Lung (tissue), 12 donors: Measurements from ENCODE around the gene ADCY5. TPM values are rescaled to one million over a fixed set of nuclear protein-coding genes. Genes with fewer than 3 reads are reported as not detected.

Source experiments
- ATAC-seq: fragments of 200-7000 bp; cut with Tn5 transposase; one replicate; pipeline ENCODE4 v1.9.1; 2020; ENCODE audit warnings: moderate number of reproducible peaks; ENCODE audit not compliant: insufficient read depth, low FRiP score
- DNase-seq, 3 donors: peaks; one replicate each; pipeline ENCODE4 v3.0.0-alpha.2; 2013 to 2017
- H3K27ac ChIP-seq, 2 donors: one replicate each; pipeline ENCODE4 v1.5.1; 2013; ENCODE audit warnings: mild to moderate bottlenecking in 2 of 2, moderate library complexity in 2 of 2, control low read depth in 1 of 2, inconsistent platforms in 1 of 2, low read depth in 1 of 2, low read length in 1 of 2
- H3K27me3 ChIP-seq, 3 donors: one replicate each; pipeline ENCODE4 v1.5.1; 2013; ENCODE audit warnings: low read length in 2 of 3; ENCODE audit not compliant: control insufficient read depth in 3 of 3, insufficient read depth in 3 of 3
- H3K36me3 ChIP-seq, 4 donors: one replicate each; pipeline ENCODE4 v1.5.1; 2013; ENCODE audit warnings: low read length in 4 of 4, mild to moderate bottlenecking in 1 of 4, moderate library complexity in 1 of 4; ENCODE audit not compliant: control insufficient read depth in 4 of 4, insufficient read depth in 4 of 4
- H3K4me1 ChIP-seq, 5 donors: one replicate each; pipeline ENCODE4 v1.5.1; 2013; ENCODE audit warnings: low read length in 5 of 5, mild to moderate bottlenecking in 2 of 5, moderate library complexity in 1 of 5; ENCODE audit not compliant: control insufficient read depth in 5 of 5, insufficient read depth in 5 of 5
- H3K4me3 ChIP-seq: one replicate; pipeline ENCODE4 v1.5.1; 2013; ENCODE audit warnings: mild to moderate bottlenecking, control low read depth, moderate library complexity
- H3K9ac ChIP-seq, 2 donors: one replicate each; pipeline ENCODE4 v1.5.1; 2013; ENCODE audit warnings: low read length in 2 of 2, control low read depth in 1 of 2; ENCODE audit not compliant: insufficient read depth in 1 of 2
- H3K9me3 ChIP-seq, 4 donors: one replicate each; pipeline ENCODE4 v1.5.1; 2013; ENCODE audit warnings: low read length in 3 of 4, mild to moderate bottlenecking in 1 of 4, moderate library complexity in 1 of 4; ENCODE audit not compliant: control insufficient read depth in 4 of 4, insufficient read depth in 3 of 4
- WGBS, 2 donors: extraction: QIAGEN DNeasy Blood & Tissue Kit; methylation state at CpG; one replicate each; pipeline ENCODE4 v1.1.7; 2013; 5-methylcytosine and 5-hydroxymethylcytosine counted together
- polyA plus RNA-seq, 2 donors: library from polyadenylated mRNA; stranded (reverse); fragments of 200-250 nt; gene quantifications; one replicate each; pipeline ENCODE4 v1.2.1, GENCODE V29; 2013
- total RNA-seq, 2 donors: library from RNA; depleted of rRNA in 1 of 2; stranded (reverse); fragments of >200 nt in 1 of 2; gene quantifications; one replicate each; pipeline ENCODE4 v1.2.1, GENCODE V29; 2014 to 2021
- TF ChIP-seq, protein P1 (sequence below): IDR thresholded peaks from 2 replicates; pipeline ENCODE4 v1.5.1; 2012; ENCODE audit warnings: mild to moderate bottlenecking; ENCODE audit errors: control extremely low read depth, extremely low read depth
- donor health status: control.
- donor health status: control.
- donor health status: Bipolar disorder and iron deficiency.
- donor health status: healthy.
- donor health status: DM: yes; HTN: yes; CAD: no.

Gene ADCY5
- total and polyA plus RNA-seq, 4 donors, result 1.2 to 8.4 (median 2.4) TPM

DNA sequence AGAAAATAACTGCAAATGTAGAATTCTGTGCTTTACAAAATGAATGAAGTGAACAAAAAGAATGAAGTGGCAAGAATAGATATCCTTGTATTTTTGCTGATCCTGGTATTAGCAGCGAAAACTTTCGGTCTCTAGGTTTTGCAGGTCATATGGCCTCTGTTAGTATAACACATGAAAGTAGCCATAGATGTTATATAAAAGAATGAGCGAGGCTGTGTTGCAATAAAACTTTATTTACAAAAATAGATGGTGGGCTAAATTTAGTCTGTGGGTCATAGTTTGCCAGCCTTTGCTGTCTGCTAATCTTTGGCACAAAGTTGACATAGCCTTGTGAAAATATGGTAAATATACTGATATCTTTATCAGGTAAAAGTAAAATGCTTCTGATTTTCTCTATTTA is 212.0 kb downstream of the ADCY5 start:
- H3K9ac ChIP-seq, result no peak overlapping the region
- TF ChIP-seq, protein P1, sequence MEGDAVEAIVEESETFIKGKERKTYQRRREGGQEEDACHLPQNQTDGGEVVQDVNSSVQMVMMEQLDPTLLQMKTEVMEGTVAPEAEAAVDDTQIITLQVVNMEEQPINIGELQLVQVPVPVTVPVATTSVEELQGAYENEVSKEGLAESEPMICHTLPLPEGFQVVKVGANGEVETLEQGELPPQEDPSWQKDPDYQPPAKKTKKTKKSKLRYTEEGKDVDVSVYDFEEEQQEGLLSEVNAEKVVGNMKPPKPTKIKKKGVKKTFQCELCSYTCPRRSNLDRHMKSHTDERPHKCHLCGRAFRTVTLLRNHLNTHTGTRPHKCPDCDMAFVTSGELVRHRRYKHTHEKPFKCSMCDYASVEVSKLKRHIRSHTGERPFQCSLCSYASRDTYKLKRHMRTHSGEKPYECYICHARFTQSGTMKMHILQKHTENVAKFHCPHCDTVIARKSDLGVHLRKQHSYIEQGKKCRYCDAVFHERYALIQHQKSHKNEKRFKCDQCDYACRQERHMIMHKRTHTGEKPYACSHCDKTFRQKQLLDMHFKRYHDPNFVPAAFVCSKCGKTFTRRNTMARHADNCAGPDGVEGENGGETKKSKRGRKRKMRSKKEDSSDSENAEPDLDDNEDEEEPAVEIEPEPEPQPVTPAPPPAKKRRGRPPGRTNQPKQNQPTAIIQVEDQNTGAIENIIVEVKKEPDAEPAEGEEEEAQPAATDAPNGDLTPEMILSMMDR, result no peak
- H3K9me3 ChIP-seq, result no peaks in the 10 kb centered on the region
- no peaks in the 10 kb centered on the region for H3K27me3 ChIP-seq
- H3K27ac ChIP-seq, result no peak overlapping the region
- DNase-seq (no peak), ATAC-seq (no peak)
- H3K36me3 ChIP-seq, result peaks cover 3 to 25% (median 17%) of the 10 kb centered on the region in 4 donors
- H3K4me3 ChIP-seq, result no peak overlapping the region
- no peaks in the 10 kb centered on the region for H3K4me1 ChIP-seq
- 96 to 97% methylated on average over 3 of the region's 3 CpGs for WGBS, 2 donors

Other genes starting within 250 kb of the ADCY5 start
- 10 to 100 TPM; 11.1 to 47.7 TPM for gene SEC22A, start 247.1 kb downstream of the ADCY5 start, total RNA-seq
- gene SEC22A, start 247.1 kb downstream of the ADCY5 start, polyA plus RNA-seq, result 10 to 100 TPM in 1 of 2 donors, 1 to 10 TPM in 1; 6.9 to 12.7 TPM
- 10 to 100 TPM; 37.8 to 40.7 TPM for gene HACD2, start 136.0 kb upstream of the ADCY5 start, total RNA-seq
- 10 to 100 TPM; 17.1 to 18.6 TPM for gene HACD2, start 136.0 kb upstream of the ADCY5 start, polyA plus RNA-seq